ENCODE results near the gene MYH9. TPM values are rescaled to one million over a fixed set of nuclear protein-coding genes. Genes with fewer than 3 reads are reported as not detected.

The MYH9 gene
- total RNA-seq, 1 experiment from 2014 or later: 323 TPM

DNA sequence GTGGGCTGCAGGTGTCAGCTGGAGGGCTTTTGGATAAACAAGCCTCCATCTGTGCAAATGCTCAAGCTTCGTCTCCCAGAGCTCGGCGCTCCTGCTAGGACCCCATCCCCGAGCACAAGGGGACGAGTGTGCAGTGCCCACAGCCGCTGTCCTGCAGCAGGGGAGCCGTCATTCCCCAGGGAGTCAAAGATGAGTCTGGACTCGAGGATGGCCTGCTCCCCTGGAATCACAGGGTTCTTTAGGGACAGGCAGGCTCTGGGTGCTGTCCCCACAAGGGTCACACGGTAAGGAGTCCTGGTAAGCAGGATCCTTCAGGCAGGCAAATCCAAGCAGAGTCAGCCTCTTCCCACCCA lies 84.7 kb downstream of the MYH9 start:
- Histone ChIP-seq H3K4me3 (ENCODE audit: low read depth, low read length, poor library complexity, severe bottlenecking) (no peak overlapping the region), H3K9me3 (ENCODE audit: low read depth, low read length, poor library complexity, severe bottlenecking) (no peaks in the 10 kb centered on the region), H3K27me3 (replicated peaks; ENCODE audit: insufficient read depth, low read depth, low read length, poor library complexity) (no peaks in the 10 kb centered on the region), H3K36me3 (ENCODE audit: insufficient read depth, low read length, poor library complexity, severe bottlenecking) (peaks cover 81% of the 10 kb centered on the region), H3K27ac (ENCODE audit: low read depth, low read length, poor library complexity, severe bottlenecking) (no peak overlapping the region), H3K4me1 (ENCODE audit: insufficient read depth, low read length, poor library complexity, severe bottlenecking) (no peaks in the 10 kb centered on the region)
- BruUV-seq (replicated peaks): no TSS peak
- no peak for DNase-seq (ENCODE audit: low spot score)
- POLR2A ChIA-PET (ENCODE audit: low non-redundant PET): no interaction called here
- CTCF ChIA-PET: interaction anchor here (0.5 to 1.7 kb wide), 5 partner anchors 14 to 183 kb away, joined by 3 to 9 read pairs (median 3); no protein-coding TSS in a partner anchor
- intact Hi-C loops (cut with micrococcal nuclease; ENCODE audit: unreplicated experiment): no loop called here
- TF ChIP-seq, protein P1, sequence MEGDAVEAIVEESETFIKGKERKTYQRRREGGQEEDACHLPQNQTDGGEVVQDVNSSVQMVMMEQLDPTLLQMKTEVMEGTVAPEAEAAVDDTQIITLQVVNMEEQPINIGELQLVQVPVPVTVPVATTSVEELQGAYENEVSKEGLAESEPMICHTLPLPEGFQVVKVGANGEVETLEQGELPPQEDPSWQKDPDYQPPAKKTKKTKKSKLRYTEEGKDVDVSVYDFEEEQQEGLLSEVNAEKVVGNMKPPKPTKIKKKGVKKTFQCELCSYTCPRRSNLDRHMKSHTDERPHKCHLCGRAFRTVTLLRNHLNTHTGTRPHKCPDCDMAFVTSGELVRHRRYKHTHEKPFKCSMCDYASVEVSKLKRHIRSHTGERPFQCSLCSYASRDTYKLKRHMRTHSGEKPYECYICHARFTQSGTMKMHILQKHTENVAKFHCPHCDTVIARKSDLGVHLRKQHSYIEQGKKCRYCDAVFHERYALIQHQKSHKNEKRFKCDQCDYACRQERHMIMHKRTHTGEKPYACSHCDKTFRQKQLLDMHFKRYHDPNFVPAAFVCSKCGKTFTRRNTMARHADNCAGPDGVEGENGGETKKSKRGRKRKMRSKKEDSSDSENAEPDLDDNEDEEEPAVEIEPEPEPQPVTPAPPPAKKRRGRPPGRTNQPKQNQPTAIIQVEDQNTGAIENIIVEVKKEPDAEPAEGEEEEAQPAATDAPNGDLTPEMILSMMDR (conservative IDR thresholded peaks at IDR 0.05; ENCODE audit: low read depth, low read length): no peak
- TF ChIP-seq EZH2 (IDR thresholded peaks at IDR 0.05; ENCODE audit: borderline replicate concordance, low read depth, low read length, poor library complexity, severe bottlenecking): no peak

DNA sequence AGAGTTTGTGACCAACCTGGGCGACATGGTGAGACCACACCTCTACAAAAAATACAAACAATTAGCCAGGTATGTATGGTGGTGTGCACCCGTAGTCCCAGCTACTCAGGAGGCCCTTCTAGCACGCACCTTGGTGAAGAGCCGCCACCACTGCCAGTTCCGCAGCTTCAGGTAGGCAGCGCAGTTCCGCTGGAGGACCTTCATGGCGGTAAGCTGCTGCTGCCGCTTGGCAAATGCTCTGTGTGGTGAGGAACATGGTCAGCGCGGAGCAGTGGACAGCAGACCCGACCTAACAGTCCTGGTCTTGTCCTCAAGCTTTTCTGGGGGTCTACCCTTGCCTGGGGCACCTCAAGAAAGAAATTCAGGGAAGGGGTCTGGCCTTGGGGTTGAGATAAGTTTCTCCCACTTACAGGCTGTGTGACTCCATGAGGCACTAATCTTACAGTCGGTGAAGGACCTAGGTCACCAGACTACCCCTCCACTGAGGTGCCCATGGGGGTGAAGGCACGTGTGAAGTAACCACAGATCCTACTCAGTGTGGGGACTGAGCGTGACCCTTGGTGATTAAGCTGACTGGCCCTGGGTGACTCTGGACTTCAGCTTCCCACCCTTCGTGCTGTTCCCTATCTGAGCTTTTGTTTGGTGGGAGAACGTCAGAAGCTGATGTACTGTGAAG lies 85.2 kb downstream of the MYH9 start:
- DNase-seq (ENCODE audit: low spot score): no peak
- H3K36me3 ChIP-seq (ENCODE audit: insufficient read depth, low read length, poor library complexity, severe bottlenecking): peaks cover 82% of the 10 kb centered on the region
- H3K27ac ChIP-seq (ENCODE audit: low read depth, low read length, poor library complexity, severe bottlenecking): no peak overlapping the region
- ChIA-PET POLR2A (ENCODE audit: low non-redundant PET) (no interaction called here), CTCF (interaction anchor here (0.5 to 1.7 kb wide), 6 partner anchors 15 to 184 kb away, joined by 3 to 9 read pairs (median 4); no protein-coding TSS in a partner anchor)
- TF ChIP-seq EZH2 (IDR thresholded peaks at IDR 0.05; ENCODE audit: borderline replicate concordance, low read depth, low read length, poor library complexity, severe bottlenecking): no peak
- TF ChIP-seq, protein P1 (conservative IDR thresholded peaks at IDR 0.05; ENCODE audit: low read depth, low read length): no peak
- no peak overlapping the region for H3K4me3 ChIP-seq (ENCODE audit: low read depth, low read length, poor library complexity, severe bottlenecking)
- H3K9me3 ChIP-seq (ENCODE audit: low read depth, low read length, poor library complexity, severe bottlenecking): no peaks in the 10 kb centered on the region
- intact Hi-C loops (cut with micrococcal nuclease; ENCODE audit: unreplicated experiment): no loop called here
- no peaks in the 10 kb centered on the region for H3K27me3 ChIP-seq (replicated peaks; ENCODE audit: insufficient read depth, low read depth, low read length, poor library complexity)
- H3K4me1 ChIP-seq (ENCODE audit: insufficient read depth, low read length, poor library complexity, severe bottlenecking): no peaks in the 10 kb centered on the region
- no TSS peak for BruUV-seq (replicated peaks)

DNA sequence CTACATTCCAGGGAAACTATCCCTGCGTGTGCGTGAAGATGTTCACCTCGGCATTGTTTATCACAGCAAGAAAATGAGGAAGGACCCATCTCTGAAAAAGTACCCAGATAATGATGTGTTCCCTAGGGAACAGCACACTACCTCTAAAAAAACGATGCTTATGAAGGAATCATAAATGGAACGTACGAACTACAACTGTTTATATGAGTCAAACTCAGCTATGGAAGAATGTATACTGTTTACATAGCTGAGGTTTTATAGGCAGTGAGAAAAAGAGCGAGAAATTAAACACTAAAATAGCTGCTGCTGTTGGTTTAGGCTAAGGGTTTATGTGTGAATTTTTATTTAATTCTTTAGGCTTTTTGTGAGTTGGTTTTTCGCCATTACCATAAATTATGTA lies 85.9 kb downstream of the MYH9 start:
- POLR2A ChIA-PET (ENCODE audit: low non-redundant PET): no interaction called here
- Histone ChIP-seq H3K36me3 (ENCODE audit: insufficient read depth, low read length, poor library complexity, severe bottlenecking) (peaks cover 82% of the 10 kb centered on the region), H3K9me3 (ENCODE audit: low read depth, low read length, poor library complexity, severe bottlenecking) (no peaks in the 10 kb centered on the region), H3K27ac (ENCODE audit: low read depth, low read length, poor library complexity, severe bottlenecking) (no peak overlapping the region), H3K4me1 (ENCODE audit: insufficient read depth, low read length, poor library complexity, severe bottlenecking) (no peaks in the 10 kb centered on the region), H3K4me3 (ENCODE audit: low read depth, low read length, poor library complexity, severe bottlenecking) (no peak overlapping the region), H3K27me3 (replicated peaks; ENCODE audit: insufficient read depth, low read depth, low read length, poor library complexity) (no peaks in the 10 kb centered on the region)
- CTCF ChIA-PET: interaction anchor here (0.6 to 1.7 kb wide), 5 partner anchors 15 to 185 kb away, joined by 3 to 9 read pairs (median 3); no protein-coding TSS in a partner anchor
- intact Hi-C loops (cut with micrococcal nuclease; ENCODE audit: unreplicated experiment): loop anchor here (1.0 kb wide), 1 partner anchor 168 kb away; no protein-coding TSS in a partner anchor
- BruUV-seq (replicated peaks): no TSS peak
- no peak for DNase-seq (ENCODE audit: low spot score)
- no peak for TF ChIP-seq EZH2 (IDR thresholded peaks at IDR 0.05; ENCODE audit: borderline replicate concordance, low read depth, low read length, poor library complexity, severe bottlenecking)
- TF ChIP-seq, protein P1 (conservative IDR thresholded peaks at IDR 0.05; ENCODE audit: low read depth, low read length): no peak

Measured in A673 (cell line).